ENCODE measurements around the gene YEATS2.
"Not testable (repeated sequence)": the region's sequence is repeated elsewhere in the genome, so short reads cannot be mapped to it uniquely, and the experiment has no call there.

The YEATS2 gene

GRCh38 chr3:183697610-183698317 lies at the start of gene YEATS2:
TSS of gene YEATS2 (plus strand) at chr3:183697797. CDS start at chr3:183715163, 17,366 bp downstream.
- in situ Hi-C loops (cut with MboI; ENCODE audit: low sequenced_read_pairs), result no loop called here

DNA sequence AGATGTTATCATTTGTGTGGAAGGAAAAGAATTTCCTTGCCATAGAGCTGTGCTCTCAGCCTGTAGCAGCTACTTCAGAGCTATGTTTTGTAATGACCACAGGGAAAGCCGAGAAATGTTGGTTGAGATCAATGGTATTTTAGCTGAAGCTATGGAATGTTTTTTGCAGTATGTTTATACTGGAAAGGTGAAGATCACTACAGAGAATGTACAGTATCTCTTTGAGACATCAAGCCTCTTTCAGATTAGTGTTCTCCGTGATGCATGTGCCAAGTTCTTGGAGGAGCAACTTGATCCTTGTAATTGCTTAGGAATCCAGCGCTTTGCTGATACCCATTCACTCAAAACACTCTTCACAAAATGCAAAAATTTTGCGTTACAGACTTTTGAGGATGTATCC lies 47.0 kb upstream of the YEATS2 start:
- in situ Hi-C loops (cut with MboI; ENCODE audit: low sequenced_read_pairs), result no loop called here

DNA sequence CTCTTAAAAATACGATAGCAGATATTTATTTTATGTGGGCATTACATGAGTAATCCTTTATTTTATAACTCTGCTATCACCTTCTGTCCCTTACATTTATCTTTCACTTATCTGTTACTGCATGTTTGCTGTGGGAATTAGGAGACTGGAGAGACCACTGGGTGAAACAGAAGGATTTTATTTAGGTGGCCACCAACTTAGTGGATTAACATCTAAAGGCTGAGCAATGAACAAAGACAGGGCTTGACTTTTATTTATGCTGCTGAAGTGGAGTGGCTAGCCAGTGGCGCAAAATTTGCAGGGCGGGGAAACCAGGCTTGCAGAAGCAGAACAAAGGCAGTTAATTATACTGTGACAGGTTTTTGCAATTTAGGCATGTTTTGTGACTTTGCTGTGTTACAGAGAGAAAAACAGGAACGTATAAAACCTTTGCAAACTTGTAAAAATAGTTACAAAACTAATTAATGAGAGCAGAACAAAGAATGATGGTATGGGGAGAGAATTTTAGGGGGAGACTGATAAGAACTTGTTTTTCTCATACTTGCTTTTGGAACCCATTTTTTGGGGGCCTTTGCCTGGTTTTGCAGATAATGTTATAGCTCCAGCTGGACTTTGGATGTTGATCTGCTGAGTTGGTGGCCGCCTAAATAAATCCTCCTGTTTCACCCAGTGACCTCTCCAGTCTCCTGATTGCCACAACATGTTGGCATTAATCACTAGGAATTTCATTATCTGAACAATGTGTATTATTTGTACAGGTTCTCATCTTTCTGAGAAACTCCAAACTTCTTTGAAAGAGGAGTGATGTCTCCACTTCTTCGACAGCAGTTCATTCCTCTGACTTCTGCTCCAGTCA lies 44.2 kb upstream of the YEATS2 start:
- in situ Hi-C loops (cut with MboI; ENCODE audit: low sequenced_read_pairs), result no loop called here

GRCh38 chr3:183654727-183655126 lies 42.9 kb upstream of the YEATS2 start:
- in situ Hi-C loops (cut with MboI; ENCODE audit: low sequenced_read_pairs), result no loop called here

DNA sequence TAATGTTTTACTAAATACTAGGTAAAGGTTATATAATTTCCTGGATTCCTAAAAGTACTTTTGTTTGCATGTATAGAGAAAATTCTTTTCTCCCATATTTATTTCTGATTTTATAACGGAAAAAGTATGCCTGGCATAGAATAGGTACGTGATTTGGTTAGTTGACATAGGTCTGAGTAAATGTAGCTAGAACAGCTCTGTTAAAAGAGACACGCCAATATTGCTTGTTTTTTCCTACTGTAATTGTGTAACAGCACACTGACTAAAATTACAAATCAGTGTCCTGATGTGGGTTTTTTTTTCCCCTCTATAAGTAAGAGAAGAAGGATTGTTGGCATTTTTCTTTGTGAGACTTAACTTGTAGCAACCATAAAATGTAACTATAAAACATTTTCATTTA lies 35.5 kb upstream of the YEATS2 start:
- in situ Hi-C loops (cut with MboI; ENCODE audit: low sequenced_read_pairs), result no loop called here

DNA sequence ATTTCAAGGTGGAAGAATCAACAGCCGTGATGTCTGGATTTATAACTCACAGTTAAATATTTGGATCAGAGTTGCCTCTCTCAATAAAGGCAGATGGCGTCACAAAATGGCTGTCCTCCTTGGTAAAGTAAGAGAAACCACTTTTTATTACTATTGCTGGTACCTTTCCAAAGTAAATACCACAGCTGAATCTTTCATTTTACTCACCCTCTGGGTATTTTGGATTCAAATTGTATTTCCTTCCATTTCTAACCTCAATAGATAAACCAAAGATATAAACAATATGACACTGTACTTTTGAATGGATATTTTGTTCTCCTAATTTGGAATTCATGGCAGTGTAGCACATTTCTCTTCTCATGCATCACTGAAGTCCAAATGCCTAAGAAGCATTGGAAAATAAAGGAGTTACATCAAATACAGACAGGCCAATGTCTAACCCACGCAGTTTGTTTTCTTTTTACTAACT lies 32.6 kb upstream of the YEATS2 start:
- in situ Hi-C loops (cut with MboI; ENCODE audit: low sequenced_read_pairs), result no loop called here

- in situ Hi-C loops (cut with MboI; ENCODE audit: low sequenced_read_pairs), result no loop called here
Observed at GRCh38 chr3:183680061-183680460, 17.5 kb upstream of the YEATS2 start.

DNA sequence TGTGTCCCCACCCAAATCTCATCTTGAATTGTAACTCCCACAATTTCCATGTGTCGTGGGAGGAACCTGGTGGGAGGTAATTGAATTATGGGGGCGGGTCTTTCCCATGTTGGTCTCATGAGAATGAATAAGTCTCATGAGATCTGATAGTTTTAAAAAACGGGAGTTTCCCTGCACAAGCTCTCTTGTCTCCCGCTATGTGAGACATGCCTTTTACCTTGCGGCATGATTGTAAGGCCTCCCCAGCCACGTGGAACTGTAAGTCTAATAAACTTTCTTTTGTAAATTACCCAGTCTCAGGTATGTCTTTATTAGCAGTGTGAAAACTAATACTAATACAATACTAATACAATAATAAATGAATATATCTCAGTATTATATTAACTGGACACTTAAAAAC lies 9.9 kb upstream of the YEATS2 start:
- in situ Hi-C loops (cut with MboI; ENCODE audit: low sequenced_read_pairs), result no loop called here

GRCh38 chr3:183688874-183689273 lies 8.7 kb upstream of the YEATS2 start:
- in situ Hi-C loops (cut with MboI; ENCODE audit: low sequenced_read_pairs), result no loop called here

DNA sequence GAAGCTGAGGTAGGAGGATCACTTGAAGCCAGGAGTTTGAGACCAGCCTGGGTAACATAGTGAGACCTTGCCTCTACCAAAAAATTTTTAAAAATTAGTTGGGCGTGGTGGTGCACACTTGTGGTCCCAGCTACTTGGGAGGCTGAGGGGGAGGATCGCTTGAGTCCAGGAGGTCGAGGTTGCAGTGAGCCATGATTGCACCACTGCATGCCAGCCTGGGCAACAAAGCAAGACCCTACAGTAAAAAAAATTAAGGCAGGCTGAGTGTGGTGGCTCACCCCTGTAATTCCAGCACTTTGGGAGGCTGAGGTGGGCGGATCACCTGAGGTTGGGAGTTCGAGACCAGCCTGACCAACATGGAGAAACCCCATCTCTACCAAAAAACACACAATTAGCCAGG lies 8.0 kb upstream of the YEATS2 start:
- in situ Hi-C loops (cut with MboI; ENCODE audit: low sequenced_read_pairs), result not testable (repeated sequence)

DNA sequence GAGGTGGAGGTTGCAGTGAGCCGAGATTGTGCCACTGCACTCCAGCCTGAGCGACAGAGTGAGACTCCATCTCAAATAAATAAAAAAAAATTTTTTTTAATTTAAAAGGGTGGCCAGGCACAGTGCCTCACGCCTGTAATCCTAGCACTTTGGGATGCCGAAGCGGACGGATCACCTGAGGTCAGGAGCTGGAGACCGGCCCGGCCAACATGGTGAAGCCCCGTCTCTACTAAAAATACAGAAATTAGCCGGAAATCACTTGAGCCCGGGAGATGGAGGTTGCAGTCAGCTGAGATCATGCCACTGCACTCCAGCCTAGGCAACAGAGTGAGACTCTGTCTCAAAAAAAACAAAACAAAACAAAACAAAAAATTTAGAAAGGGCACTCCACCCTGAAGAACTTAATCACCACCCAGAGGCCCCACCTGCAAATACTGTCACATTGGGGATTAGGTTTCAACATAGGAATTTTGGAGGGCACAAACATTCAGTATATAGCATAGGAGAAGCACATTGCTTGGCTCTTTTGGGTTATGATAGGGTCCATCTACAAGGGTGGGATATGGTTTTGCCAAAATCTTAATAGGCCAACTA lies 7.1 kb upstream of the YEATS2 start:
- in situ Hi-C loops (cut with MboI; ENCODE audit: low sequenced_read_pairs), result no loop called here

- in situ Hi-C loops (cut with MboI; ENCODE audit: low sequenced_read_pairs), result no loop called here
Observed at GRCh38 chr3:183692436-183692835, 5.2 kb upstream of the YEATS2 start.

- in situ Hi-C loops (cut with MboI; ENCODE audit: low sequenced_read_pairs), result no loop called here
Observed at GRCh38 chr3:183695569-183696364, 1.8 kb upstream of the YEATS2 start.

DNA sequence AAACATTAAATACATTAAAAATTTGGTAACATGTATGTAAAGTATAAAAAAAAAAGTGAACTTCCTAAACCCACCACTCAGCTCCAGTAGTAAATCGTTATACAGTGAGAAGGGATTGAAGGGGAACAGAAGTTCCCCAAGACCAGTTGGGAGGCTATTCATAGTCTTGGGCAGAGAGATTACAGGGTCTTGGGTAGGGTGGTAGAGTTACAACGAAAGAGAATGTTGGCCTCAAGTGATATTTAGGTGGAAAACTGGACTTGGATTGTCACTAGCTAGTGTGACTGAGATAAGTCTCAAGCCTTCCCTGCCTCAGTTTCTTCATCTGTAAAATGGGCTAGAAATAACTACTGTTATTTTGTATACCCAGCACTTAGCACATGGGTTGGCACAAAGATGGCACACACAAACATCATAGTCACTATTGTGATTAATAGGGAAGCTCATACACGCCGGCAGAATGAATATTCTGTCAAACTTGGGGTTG lies 431 bp upstream of the YEATS2 start:
- in situ Hi-C loops (cut with MboI; ENCODE audit: low sequenced_read_pairs), result no loop called here

DNA sequence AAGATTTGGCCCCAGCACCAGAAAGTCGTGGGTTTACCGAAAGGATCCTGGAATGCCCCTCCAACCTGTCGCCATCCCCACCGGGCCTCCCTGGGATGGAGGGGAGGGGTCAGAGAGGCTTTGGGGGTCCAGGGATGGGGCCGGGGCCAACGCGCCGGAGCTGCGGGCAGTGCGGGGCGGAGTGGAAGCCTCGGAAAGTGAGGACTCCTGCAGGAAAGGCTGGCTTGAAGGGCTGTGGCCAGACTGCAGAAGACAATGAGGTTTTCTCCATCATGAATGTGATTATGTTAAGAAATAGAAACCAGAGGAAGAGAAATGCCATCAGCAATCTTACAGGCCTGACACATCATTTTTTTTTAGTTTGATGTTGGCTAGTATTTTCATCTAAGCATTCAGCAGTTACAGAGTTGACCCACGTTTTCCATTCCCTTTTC lies 738 bp downstream of the YEATS2 start:
- in situ Hi-C loops (cut with MboI; ENCODE audit: low sequenced_read_pairs), result no loop called here

DNA sequence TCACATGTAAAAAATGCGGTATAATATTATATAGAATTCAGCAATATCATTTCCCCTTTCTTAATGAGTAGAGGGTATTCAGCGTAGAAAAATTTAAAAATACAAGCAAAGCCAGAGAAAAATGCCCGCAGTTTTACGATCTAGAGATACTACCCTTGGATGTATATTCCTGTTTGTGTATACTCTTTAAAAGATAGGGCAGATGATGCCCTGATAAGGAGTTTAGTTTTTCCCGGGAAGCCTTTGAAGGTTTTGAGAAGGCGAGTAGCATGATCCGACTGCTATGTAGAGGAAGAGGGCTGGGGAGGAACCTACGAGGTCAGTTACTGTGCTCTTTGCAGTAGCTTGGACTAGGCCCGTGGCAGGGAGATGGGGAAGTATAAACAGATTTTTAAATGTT lies 1.2 kb downstream of the YEATS2 start:
- in situ Hi-C loops (cut with MboI; ENCODE audit: low sequenced_read_pairs), result no loop called here

- in situ Hi-C loops (cut with MboI; ENCODE audit: low sequenced_read_pairs), result no loop called here
Observed at GRCh38 chr3:183699238-183699947, 1.8 kb downstream of the YEATS2 start.

DNA sequence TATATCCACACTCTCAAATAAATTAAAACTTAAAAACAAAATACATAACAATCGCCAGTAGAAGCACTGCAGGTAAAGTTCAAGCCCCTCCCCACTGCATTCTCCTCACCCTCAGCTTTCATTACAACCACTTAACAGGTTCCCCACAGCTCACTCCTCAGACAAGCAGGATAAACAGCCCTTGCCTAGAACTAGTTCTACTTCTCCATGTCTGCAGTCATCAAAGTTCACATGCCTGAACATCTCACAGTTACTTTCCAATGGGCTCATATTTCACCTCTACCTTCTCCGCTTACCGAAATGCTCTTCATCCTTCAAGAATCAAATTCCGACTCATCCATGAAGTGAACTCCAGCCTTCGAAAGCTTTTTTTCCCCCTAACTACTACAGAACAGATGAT lies 4.1 kb downstream of the YEATS2 start:
- in situ Hi-C loops (cut with MboI; ENCODE audit: low sequenced_read_pairs), result no loop called here

DNA sequence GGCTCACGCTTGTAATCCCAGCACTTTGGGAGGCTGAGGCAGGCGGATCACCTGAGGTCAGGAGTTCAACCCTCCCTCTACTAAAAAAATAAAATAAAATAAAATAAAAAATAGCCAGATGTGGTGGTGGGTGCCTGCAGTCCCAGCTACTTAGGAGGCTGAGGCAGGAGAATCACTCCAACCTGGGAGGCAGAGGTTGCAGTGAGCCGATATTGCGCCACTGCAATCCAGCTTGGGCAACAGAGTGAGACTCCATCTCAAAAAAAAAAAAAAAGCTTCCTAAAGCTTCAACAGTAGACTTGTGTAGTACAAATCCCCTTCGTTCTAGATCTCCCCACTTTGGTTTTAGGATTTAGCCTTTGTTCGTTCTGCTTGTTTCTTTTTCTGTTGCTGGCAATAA lies 6.3 kb downstream of the YEATS2 start:
- in situ Hi-C loops (cut with MboI; ENCODE audit: low sequenced_read_pairs), result not testable (repeated sequence)

GRCh38 chr3:183710231-183710630 lies 12.6 kb downstream of the YEATS2 start:
- in situ Hi-C loops (cut with MboI; ENCODE audit: low sequenced_read_pairs), result no loop called here
